ENCODE results near the gene CFAP410. TPM values are rescaled to one million over a fixed set of nuclear protein-coding genes. Genes with fewer than 3 reads are reported as not detected.

The CFAP410 gene
- total and polyA plus RNA-seq, 8 donors: 16.5 to 31.5 (median 21.1) TPM

DNA sequence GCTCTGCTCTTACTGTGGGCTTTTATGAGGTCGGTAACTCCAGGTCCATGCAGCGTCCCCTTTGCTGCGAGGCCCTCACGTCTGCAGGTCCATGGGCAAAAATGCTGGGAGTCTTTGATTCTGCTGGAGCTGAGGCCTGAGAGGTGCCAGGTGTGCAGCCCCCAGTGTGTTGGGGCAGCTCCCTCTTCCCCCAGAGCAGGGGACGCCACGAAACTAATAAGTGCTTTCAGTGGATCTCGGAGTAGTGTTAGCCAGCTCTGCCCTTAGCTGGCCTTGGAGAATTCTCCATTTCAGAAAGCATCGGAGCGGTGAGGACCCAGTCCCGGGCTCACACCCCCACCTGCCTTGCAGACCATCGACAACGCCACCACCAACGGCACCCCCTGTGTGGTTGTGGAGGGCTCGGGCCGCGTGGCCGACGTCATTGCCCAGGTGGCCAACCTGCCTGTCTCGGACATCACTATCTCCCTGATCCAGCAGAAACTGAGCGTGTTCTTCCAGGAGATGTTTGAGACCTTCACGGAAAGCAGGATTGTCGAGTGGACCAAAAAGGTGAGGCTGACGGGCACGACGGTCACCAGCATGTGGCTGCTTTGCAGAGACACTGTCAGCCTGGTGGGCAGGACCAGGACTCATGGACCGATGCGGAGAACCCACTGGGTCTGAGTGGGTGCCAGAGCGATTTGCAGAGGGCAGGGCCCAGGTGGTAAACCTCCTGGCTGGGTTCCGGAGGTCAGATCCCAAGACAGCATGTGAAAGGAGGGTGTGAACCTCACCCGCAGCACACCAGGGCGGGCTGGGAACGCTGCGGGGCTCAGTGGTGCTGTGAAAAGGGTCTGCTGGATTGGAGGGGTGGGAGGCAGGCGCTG lies 39.7 kb upstream of the CFAP410 start:
- peaks cover 0 to 60% of the 10 kb centered on the region in 2 donors for H3K36me3 ChIP-seq
- ATAC-seq: no peak
- intact Hi-C loops (cut with DNase I): no loop called here

DNA sequence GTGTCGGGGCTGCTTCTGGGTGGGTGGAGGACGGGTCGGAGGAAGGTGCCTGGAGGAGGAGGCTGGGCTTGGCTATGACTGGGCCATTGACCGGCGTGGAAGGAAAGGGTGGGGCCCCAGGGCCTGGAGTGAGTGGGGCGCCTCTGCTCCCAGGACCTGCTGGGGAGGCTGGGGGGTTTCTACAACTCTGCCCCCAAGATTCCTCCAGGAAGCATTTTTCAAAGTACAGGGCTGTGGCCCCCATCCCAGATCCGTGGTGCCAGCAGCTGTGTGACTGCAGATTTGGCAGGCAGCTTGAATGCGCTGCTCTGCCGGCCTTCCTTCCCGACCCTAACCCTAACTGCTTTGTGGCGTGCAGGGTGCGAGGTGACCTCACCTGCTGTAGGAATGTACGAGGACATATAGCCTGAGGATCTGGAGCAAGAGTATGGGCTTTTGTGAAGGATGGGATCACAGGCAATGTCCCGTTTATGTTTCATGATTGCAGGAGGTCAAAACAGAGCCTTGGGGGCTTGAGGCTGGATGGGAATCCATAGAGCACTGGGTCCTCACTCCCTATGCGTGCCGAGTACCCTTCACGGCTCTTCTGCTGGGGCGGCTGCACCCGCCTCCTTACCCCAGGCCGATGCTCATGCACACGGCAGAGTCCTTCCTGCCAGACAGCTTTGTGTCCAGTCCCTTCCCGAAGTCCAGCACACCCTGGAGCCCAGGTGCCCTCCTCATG lies 38.9 kb upstream of the CFAP410 start:
- peak in 1 of 4 donors; percentile 45 for DNase-seq
- intact Hi-C loops (cut with DNase I): no loop called here
- Histone ChIP-seq H3K27ac (no peak overlapping the region), H3K4me1 (peaks cover 0 to 33% of the 10 kb centered on the region in 2 donors), H3K36me3 (peaks cover 0 to 52% of the 10 kb centered on the region in 2 donors), H3K9me3 (peaks cover 0 to 5% of the 10 kb centered on the region in 2 donors), H3K27me3 (peaks cover 0 to 59% of the 10 kb centered on the region in 2 donors), H3K4me3 (no peak overlapping the region)
- TF ChIP-seq CTCF (IDR thresholded peaks at IDR 0.05): no peak
- ATAC-seq: no peak

More for the DNA sequence above, 39.7 kb upstream of the CFAP410 start:
- peaks cover 0 to 59% of the 10 kb centered on the region in 2 donors for H3K27me3 ChIP-seq
- no peak for TF ChIP-seq CTCF (IDR thresholded peaks at IDR 0.05)
- no peak overlapping the region for H3K27ac ChIP-seq
- peaks cover 0 to 13% of the 10 kb centered on the region in 2 donors for H3K9me3 ChIP-seq
- H3K4me3 ChIP-seq: no peak overlapping the region
- peaks cover 0 to 25% of the 10 kb centered on the region in 2 donors for H3K4me1 ChIP-seq
- peak in 1 of 4 donors; percentile 65 for DNase-seq

DNA sequence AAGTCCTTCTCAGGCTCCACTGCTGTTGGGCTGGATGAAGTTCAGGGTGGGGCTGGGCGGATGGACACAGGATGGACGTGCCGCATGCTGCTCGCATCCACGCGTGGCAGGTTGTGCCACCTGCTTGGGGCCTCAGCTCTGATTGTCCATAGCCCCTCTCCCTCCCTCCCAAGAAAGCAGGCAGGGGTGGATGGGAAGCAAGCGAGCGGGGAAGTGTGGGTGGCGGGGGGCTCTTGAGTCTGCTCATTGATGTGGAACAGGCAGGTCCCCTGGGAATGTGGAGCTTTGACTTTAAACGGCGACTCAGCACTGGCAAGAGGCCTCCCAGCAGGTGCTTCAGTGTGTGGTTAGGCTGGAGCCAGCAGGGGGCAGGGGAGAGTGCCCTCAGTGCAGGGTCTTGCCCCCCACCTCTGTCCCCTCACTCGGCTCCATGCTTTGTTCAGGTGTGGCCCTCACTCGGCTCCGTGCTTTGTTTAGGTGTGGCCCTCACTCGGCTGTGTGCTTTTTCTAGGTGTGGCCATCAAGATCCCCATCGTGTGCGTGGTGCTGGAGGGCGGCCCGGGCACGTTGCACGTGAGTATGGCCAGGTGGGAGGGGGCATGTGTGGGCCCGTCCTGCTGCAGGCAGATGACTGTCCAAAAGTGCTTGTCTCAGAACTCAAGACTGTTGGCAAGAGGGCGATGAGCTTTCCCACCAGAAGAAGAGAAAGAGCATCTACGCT lies 38.2 kb upstream of the CFAP410 start:
- no peak for TF ChIP-seq CTCF (IDR thresholded peaks at IDR 0.05)
- intact Hi-C loops (cut with DNase I): no loop called here

DNA sequence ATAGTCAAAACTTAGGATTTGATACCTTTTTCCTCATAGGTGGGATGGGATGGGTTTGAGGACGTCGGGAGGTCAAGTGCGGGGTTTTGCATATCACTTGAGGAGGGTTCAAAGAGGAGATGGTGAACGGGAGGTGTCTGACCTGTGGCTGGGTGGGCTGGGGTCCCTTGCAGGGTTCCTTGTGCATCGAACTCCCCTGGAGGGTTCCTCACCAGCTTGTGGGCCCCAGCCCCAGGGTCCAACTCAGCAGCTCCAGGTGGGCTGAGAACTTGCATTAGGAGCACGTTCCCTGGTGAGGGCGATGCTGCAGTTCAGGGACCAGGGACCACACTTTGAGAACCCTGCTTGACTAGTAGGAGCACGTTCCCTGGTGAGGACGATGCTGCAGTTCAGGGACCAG lies 37.4 kb upstream of the CFAP410 start:
- Histone ChIP-seq H3K36me3 (peaks cover 0 to 43% of the 10 kb centered on the region in 2 donors), H3K27ac (no peak overlapping the region), H3K9me3 (no peaks in the 10 kb centered on the region), H3K4me1 (peaks cover 0 to 33% of the 10 kb centered on the region in 2 donors), H3K4me3 (no peak overlapping the region), H3K27me3 (peaks cover 0 to 59% of the 10 kb centered on the region in 2 donors)
- DNase-seq (peak in 1 of 4 donors; percentile 45), ATAC-seq (no peak)
- TF ChIP-seq CTCF (IDR thresholded peaks at IDR 0.05): no peak
- intact Hi-C loops (cut with DNase I): no loop called here

More for the DNA sequence above, 38.2 kb upstream of the CFAP410 start:
- Histone ChIP-seq H3K27me3 (peaks cover 0 to 59% of the 10 kb centered on the region in 2 donors), H3K27ac (no peak overlapping the region), H3K4me3 (no peak overlapping the region), H3K9me3 (no peaks in the 10 kb centered on the region), H3K36me3 (peaks cover 0 to 45% of the 10 kb centered on the region in 2 donors), H3K4me1 (peaks cover 0 to 33% of the 10 kb centered on the region in 2 donors)
- DNase-seq (peak in 1 of 4 donors; percentile 55), ATAC-seq (peak; percentile 56)
